NCI-H187 (cell line): ENCODE data around the gene STAB2.
"Not testable (repeated sequence)": the region's sequence is repeated elsewhere in the genome, so short reads cannot be mapped to it uniquely, and the experiment has no call there.

Source experiments
- DNase-seq, 2 experiments: peaks; one replicate each; lab custom pipeline; 2025; lab: John Stamatoyannopoulos, UW

The STAB2 gene

DNA sequence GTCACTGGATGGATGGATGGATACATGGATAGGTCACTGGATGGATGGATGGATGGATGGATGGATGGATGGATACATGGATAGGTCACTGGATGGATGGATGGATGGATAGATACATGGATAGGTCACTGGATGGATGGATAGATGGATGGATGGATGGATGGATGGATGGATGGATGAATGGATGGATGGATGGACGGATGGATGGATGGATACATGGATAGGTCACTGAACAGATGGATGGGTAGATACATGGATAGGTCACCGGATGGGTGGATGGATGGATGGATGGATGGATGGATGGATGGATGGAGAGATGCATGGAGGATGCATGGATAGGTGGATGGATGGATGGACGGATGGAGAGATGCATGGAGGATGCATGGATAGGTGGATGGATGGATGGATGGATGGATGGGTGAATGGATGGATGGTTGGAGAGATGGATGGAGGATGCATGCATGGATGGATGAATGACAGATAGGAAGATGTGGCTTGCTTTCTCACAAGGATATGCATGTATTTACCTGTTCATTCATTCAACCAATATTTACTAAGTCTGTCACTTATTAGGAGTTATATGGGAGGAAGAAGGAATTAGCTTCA is 66.6 kb downstream of the STAB2 start:
- not testable (repeated sequence) for DNase-seq

DNA sequence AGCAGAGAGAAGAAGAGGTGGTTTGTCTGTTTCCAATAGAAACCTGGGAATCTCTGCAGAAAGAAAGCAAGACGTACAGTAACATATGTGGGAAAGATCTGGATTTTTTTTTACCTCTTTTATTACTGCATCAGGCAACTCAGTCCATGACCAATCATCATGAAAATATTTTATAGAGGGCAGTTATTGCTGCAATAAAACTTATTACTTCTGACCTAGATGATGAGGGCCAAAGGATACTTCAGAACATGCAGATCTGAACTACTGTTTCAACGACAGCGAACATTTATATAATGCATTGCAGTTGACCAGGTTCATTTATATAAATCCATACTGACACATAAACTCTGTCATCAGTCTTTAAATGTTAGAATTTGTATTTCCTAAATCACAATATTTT is 67.7 kb downstream of the STAB2 start:
- DNase-seq, result no peak

DNA sequence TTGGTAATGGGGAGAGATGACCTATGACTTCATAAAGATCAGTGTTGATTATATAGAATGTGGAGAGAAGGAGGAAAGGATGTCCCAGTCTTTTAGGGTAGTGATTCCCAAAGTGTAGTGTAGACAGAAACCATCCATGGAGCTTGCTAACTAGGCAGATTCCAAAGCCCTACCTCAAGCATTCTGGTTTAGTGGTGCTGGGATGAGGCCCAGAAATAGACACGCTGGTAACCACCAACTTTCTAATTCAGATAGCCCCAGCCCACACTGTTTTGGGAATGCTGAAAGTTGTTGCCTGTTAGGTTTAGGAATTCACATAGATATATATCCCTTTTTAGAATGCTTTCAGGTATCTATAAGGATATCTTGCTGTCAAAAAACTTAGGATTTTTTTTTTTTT is 69.2 kb downstream of the STAB2 start:
- DNase-seq, result no peak

DNA sequence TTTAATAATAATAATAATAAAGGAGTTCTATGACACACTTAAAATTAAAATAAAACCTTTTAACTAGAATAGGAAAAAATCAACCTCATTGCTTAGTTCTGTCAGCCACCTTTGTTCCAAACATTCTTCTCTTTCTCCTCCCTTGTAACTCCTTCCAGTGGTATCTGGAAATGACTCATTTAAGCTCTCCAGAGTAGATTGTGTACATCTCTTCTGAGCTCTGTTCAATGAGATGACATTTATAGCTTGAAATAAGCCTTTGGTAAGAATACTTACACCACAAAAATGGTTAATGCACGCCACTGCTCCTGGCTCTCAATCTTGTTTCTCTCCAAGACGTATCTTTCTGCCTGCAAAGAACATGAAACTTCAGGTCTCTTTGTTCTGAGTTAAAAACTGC is 70.3 kb downstream of the STAB2 start:
- no peak for DNase-seq

DNA sequence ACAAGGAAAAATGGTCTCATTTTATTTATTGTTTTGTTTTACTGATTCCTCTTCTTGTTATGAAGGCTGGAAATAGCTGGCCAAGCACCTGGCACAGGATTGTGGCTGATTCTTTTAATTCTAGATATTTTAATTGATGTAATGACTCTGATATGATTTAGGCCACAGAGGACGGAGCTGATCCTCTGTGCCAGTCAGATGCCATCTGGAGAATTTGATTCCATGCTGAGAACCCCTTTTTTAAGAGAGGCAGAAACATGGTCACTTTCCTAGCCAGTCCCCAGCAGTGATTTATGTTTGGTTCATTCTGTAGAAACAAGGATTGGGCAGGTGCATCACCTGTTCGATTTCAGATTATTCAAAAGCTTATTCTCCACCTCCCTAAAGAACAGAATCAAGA is 77.6 kb downstream of the STAB2 start:
- DNase-seq, result no peak

DNA sequence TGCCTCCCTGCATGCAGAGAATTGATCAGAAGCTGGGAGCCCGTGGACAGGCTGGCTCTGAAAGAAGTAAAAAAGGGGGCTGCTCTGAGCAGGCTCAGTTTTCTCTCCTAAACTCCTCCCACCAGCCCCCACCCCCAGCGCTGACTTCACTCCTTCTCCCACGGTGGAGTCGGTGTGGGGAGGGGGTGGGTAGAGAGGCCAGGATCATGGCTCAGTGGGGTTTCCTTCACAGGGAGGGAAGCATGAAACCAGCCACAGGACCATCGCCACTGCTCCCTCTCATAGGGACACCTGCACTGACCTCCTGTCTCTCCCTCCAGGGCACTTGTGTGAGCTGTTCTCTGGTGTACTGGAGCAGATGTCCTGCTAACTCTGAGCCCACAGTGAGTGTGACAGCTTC is 78.9 kb downstream of the STAB2 start:
- DNase-seq, result no peak

DNA sequence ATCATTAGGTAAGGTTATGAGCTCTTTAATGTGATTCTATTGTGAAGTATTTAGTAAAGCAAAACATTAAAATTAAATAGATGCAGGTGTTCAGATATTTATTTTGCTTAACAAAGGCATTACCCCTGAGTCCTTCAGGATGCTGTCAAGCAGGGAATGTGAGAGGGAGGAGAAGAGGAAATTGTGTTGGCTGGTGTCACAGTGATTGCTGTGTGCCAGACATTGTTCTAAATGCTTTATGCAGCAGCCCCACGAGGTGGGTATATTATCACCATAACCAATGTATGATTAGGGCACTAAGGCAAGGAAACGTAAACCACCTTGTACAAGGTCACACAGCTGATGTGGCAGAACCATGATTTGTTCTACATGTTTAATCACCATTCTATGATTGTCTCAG is 80.1 kb downstream of the STAB2 start:
- DNase-seq, result no peak

DNA sequence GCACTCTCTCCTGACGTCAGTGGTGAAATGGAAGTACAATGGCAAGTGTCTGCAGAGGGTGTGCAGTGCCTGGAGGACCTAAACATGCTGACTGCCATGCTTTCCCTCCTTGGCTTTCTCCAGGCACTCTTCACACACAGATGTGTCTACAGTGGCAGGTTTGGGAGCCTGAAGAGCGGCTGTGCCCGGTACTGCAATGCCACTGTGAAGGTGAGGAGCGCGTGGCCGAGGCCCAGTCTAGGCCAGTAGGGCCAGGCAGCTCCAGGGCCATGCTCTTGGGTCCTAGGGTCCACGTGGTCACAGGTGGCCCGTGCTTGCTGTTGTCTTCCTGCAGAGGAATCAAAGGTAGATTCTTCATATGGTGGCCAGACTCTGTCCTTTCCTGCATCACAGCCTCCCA is 81.4 kb downstream of the STAB2 start:
- no peak for DNase-seq

DNA sequence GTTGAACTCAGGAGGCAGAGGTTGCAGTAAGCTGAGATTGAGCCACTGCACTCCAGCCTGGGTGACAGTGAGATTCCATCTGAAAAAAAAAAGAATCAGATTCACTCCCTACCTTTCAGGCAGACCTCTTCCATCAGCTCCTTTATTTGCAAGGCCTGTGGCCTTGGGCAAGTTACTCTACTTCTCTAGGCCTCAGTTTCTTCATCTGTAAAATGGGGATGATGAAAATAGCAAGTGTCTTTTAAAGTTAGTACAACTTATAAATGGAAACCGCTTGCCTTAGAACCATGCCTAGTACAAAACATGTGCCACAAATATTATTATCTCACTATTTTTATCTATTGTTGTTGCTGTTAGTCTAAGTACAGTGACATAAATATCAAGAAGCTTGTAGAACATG is 84.3 kb downstream of the STAB2 start:
- no peak for DNase-seq

DNA sequence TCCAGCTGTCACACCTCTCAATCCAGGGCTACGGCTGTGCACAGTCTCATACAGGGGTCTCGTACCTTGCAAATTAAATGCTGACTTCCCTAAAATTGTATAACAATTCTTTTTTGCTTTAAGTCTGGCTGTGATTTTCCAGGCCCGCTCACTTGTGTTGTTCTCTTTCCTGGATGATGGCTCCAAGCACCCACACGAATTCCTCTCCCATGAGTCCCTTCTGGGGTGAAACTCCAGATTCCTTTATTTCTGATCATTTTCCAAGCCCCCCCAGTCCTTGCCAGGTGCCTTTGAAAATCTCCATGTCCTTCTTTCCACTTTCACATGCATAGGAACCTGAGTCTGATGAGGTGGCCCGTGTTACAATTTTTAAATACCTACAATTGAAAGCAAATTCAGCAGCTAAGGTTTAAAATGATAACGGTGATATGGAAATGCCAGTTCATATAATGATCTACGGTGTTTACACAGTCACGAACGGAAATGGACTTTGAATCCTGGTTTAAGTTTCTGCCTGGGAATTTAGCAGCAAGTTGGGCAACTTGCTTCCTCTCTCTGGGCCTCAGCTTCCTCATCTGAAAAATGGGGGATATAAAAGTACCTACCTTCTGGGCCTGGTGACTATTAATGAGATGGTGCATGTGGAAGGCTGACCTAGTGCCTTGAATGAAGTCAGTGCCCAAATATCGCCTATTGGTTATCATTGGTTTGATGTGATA is 85.5 kb downstream of the STAB2 start:
- no peak for DNase-seq

DNA sequence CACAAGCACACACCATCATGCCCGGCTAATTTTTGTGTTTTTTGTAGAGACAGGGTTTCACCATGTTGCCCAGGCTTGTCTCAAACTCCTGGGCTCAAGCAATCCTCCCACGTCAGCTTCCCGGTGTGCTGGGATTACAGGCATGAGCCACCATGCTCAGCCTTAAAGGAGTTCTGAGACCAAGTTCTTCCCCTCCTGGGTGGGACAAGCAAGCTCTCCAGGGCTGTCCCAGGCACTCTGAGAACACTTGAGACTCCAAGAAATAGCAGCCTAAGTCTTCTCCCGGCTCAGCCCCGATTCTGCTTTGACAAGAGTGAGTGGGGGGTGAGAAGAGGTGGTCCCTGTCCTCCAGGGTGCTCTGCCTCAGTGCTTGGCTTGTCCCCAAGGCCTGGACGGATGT is 86.4 kb downstream of the STAB2 start:
- DNase-seq, result no peak

DNA sequence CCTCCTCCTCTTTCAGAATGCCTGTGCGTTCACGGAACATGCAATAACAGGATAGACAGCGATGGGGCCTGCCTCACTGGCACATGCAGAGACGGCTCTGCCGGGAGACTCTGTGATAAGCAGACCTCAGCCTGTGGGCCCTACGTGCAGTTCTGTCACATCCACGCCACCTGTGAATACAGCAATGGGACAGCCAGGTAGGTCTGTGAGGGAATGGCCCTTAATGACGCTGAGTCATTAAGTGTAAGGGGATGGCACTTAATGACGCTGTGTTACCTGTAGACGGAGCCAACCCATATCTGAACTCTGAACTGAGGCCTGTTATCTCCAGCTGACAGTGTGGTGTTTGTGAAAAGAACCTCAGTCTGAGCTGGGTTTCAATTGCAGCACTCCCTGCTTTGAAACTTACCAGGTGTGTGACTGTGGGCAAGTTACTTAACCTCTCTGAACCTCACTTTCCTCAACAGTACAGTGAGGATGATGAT is 86.9 kb downstream of the STAB2 start:
- no peak for DNase-seq

DNA sequence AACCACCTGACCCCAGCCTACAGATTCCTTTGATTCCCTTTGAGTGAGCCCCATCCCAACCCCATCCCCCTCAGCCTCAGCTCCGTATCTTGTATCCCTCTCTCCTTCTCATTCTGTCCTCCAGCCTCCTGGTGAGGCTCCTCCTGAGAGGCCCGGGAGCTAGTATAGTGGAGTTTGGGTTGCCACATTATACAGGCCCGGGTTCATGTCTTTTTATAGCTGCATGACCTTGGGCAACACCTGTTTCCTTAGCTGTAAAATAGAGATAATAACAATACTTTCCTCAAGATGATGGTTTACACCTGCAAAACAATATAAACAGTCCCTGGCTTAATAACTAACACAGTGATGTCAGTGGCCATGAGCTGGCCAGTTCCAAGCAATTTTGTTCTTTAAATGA is 89.8 kb downstream of the STAB2 start:
- DNase-seq, result no peak

DNA sequence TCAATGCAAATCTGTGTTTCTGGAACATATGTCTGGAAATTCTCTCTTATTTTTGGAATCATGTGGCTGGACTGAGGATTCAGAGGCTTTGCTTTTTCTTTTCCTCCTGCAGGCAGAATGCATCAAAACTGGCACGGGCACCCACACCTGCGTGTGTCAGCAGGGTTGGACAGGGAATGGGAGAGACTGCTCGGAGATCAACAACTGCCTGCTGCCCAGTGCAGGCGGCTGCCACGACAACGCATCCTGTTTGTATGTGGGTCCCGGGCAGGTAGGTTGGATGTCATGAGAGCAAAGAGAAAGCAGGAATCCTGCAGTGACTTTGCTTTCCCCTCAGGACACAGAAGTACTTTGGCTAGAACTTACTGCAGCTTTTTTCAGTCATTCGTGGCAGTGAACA is 90.3 kb downstream of the STAB2 start:
- DNase-seq, result no peak

DNA sequence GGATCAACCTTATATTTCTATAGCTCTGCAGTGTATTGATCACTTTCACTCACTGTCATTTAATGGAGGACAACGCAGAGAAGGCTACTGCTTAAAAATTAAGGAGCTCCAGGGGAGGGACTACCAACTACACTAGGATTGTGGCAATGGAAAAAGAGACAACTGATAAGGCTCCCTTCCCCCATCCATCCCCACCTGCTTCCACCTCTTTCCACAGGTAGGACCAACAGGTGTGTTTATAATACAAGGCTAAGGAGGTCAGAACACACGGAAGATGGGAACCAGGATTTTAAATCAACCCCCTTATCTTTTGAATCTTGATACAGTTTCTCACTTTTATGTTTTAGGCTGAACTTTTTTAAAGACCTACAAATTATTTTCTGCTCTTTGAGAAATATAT is 90.8 kb downstream of the STAB2 start:
- DNase-seq, result no peak

DNA sequence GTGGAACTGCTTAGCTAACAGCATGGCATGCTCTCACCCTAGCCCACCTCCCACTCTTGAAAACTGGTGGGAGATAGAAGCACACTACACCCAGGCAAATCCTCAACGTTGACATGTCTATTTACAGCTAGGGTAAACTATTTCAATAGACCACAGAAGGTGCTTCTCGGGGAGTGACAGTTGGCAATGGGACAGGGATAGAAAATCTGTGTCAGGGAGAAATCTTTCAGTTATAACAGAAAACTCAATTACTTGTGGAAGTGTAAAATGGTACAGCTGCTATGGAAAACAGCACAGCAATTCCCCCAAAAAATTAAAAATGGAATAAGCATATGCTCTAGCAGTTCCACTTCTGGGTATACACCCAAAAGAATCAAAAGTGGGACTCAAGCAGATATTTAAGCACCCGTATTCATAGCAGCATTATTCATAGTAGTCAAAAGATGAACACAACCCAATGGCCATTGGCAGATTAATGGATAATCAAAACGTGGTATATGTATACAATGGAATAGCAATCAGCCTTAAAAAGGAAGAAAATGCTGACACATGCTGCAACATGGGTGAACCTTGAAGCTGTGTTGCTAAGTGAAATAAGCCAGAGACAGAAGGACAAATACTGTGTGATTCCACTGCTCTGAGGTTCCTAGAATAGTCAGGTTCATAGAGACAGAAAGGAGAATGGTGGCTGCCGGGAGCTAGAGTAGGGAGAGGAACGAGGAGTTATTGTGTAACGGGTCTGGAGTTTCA is 92.5 kb downstream of the STAB2 start:
- no peak for DNase-seq

DNA sequence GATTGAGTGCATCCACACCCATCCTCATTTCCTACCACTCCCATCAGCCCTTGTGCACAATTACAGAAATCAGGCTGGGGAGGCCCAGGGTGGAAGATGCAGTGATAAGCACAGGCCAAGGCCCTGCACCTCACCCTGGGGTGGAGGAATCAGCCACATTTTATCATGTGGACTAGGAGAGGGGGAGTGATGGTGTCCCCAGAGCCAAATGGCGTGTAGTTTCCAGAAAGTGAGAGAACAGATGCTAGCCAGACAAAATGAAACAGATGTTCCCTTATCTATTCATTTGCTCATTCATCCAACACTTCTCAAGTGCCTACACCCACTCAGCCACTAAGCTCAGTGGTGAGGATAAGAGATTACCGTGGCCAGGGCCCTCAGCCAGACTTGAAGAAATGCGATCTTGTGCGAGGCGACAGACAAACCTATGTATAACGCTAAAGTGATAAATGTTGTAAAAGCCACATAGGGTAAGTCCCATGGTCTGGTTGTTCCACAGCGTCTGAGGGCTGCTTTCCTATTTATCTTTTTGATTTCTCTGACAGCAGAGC is 93.6 kb downstream of the STAB2 start:
- DNase-seq, result peak; percentile 93 to 98

DNA sequence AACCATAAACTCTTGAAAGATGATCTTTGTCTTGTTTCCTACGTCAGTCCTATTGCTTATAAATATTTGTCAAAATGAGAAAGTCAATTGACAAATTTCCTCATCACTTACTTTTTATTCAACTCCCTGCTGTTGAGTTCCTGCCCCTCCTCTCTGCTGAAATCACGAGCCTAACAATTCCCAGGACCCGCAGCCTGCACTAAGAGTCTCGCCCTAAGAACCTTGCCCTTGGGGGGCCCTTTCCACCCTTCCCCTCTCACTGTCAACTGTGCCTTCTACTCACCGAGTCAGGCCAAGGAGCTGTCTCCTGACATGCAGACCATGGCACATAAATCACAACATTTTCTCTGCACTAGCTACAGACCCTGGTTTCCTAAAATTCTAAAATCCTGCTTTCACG is 99.0 kb downstream of the STAB2 start:
- no peak for DNase-seq

DNA sequence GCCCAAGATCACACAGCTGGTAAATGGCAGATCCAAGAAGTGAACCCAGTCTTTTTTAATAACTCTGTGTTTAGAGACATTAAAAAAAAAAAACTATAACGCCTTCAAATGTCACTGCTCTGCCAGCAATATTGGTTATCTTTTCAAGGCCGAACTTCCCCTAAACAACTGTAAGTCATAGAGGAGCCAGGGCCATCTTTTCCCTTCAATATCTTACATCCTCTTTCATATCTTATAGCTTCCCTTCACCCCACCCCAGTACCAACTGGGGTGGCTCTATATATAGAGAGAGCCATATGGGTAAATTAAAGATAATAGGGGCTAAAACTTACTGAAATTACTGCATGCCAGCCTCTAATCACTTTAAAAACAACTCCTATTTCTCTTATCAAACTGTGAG is 100.2 kb downstream of the STAB2 start:
- DNase-seq, result no peak

DNA sequence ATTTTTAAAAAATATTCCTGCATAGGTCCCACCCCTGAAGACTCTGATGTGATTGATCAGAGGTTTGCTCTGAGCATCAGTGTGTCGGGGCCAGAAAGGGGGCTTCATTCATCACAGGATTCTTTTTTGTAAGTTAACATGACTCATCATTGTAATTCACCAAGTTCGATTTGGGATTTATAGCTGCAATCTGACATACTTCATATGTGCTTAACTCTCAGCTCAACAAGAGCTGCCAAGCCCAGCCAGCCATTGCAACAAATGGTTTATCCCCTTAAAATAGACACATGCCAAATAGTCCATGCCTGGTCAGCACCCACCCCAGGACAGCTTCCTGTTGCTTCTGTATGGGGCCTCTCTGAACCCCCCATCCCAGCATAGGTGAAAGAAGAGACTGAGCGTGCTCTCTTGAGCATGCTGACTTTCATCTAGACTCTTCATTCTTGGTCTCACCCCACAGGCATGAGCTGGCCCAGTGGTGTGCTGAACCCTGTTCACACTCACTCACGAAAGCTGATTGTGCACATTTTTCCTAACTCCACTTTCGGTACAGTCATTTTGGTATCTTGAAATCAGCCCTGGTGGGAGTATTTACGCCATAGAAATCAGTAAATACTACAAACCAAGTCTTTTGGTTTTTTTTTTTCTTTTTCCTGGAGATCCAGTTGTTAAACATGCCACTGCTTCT is 101.4 kb downstream of the STAB2 start:
- no peak for DNase-seq

DNA sequence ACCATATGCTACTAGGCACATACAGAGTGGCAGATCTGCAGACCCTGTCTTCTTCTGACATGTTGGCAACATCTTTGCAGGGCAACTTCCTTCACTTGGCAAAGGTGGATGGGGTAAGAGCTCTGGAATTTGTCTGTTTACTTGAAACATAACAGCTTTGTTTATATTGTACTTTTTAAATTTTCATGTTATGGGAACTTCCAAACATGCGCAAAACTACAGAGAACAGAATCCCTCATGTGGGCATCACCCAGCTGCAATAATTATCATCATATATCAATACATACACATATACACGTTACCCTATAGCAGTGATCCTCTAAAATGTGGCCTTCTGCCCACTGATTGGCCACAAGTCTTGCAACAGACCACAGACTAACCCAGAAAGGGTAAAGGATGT is 103.4 kb downstream of the STAB2 start:
- DNase-seq, result no peak

DNA sequence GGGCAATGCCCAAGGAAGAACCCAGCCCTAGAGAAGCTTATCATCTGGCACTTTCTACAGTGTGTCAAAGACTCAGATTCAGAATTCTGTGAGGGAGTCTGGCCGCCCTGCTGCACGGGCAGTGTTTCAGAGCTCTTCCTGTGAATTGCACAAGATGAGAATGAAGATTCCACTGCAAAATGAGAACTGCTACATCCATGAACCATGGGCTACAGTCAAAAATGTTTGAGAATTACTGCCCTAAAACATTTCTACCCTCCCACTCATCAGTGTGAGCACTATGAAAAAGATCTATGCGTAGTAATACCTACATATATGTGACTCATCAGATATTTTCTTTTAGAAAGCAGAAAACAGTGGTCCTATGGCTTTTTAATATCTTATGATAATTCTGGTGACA is 104.0 kb downstream of the STAB2 start:
- DNase-seq, result no peak
